ENCODE results near the gene VEPH1.

VEPH1 gene

GRCh38 chr3:157423337-157423736, 79.9 kb downstream of the VEPH1 start:
- DNase-seq: no peak

DNA sequence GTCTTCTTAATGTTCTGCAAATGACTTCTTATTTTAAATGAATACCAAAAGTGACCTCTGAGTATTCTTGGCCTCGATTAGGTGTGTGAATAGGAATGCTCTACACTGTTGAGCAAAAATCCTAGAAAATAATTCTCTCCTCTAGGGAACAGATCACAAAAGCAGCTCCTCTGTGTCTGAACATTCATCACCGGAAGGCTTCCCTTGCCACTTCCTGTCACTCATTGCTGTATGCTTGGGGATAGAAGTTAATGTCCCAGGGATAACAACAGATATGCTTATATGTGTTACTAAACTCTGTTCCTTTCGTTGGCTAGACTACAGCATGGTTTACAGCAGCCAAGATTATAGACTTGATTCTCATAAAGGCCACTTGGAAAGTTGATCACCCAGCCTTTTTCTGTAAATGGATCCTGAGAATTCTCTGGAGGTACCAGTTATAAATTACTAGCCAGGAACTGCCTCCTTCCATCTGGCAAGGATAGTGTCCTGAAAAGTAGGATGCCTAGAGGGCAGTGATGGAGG, 82.5 kb downstream of the VEPH1 start:
- DNase-seq: no peak

DNA sequence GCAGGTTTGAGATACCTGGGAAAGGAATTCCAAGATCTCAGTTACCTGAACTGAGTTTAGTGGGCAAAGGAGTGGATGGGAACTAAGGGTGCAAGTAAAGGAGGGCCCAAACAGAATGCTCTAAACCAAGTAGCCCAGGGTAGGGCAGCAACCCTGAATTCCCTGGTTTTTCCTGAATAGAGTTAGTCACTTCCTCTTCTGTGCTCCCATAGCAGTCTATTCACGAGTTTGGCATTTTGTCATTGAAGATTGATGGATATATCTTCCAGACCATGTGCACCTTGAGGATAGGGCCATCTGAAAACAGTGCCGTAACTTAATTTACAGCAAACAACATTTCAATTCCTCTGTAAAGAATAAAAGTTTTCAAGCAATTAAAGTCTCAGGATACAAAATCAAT, 85.1 kb downstream of the VEPH1 start:
- DNase-seq: no peak

DNA sequence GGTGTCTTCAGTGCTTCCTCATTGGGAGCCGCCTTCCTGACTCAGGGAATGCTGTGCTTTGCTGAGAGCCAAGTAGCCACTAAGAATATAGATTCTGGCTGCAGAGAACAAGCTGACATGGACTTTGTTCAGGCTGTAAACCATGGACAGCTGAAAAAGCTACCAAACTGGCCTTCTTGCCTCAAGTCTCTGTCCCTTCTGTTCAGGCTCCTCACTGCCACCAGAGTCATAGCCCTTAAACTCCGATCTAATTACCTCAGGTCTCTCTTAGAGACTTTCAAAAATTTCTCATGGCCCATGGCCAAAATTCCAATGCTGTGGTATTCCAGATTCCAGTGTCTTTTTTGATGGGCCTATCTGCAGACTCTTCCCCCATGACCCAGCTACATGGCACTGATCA, 86.0 kb downstream of the VEPH1 start:
- no peak for DNase-seq

DNA sequence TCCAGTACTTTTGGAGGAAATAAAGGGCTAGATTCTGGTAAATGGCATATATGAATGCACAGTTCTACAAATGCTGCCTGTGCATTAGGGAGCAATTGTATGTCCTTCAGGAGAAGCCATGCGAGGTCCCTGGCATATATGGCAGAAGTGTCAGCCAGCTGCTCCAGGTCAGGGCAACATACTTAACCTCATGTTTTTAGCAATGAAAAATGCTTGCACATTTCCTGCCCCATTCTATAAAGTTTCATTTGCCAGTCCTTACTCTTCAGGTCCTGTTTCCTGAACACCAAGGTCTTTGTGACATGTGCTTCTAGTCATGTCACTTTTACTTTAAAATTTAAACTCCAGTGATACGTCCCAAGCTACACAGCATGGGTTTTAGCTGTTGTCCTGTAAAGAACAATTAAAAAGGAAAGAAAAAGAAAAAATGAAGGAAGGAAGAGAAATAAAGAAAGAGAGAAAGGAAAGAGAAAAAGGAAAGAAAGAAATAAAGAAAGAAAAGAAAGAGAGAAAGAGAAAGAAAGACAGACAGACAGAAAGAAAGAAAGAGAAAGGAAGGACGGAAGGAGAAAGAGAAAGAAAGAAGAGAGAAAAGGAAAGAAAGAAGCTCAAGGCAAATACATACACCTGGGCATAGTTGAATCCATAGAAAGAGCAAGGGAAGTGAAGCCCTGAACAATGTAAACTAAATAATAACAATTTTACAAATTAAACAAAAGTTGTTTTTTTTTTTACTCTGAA, 86.7 kb downstream of the VEPH1 start:
- no peak for DNase-seq

DNA sequence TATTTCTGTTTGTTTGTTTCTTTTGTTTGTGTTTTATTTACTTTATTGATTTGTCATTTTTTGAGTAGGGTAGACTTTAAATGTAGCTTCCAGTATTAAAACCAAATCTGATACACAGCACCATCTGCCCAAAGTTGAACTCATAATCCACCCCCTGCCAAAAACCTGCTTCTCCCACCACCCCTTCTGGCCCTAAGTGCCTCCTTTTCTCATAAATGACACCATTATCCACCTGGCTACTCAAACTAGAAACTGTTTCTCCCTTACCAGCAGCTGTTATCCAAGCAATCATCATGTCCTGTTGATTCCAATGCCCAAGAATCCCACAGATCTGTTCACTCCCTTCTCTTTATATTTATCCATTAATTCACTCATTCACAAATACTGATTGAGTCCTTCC, 88.4 kb downstream of the VEPH1 start:
- DNase-seq: no peak

DNA sequence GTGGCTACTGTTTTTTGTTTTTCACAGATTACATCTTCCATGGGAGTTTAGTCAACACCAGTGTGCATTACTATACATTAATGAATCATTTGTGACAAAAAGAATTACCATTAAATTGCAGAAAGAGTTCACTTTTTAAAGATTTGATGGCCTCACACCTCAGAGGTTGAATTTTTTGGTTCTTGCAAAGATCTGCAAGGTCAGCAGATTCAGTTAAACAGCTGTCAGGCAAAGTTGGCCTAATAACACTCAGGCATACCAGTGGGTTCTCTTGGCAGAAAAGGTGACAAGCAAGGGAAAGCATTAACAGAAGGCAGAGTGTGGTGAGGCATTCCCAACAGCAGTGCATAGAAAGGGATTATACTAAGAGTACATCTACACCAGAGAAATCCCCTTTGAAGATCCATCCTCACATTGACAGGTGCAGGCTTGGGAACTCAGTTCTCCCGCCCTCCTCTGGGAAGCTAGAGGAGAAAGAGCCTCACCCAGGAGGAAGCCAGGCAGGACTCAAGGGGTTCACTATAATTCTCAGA, 90.8 kb downstream of the VEPH1 start:
- no peak for DNase-seq

- DNase-seq: no peak
Measured at GRCh38 chr3:157410945-157411344, 92.3 kb downstream of the VEPH1 start.

GRCh38 chr3:157409516-157409915, 93.7 kb downstream of the VEPH1 start:
- no peak for DNase-seq

GRCh38 chr3:157408499-157409149, 94.6 kb downstream of the VEPH1 start:
- no peak for DNase-seq

GRCh38 chr3:157407769-157408168, 95.4 kb downstream of the VEPH1 start:
- DNase-seq: no peak

DNA sequence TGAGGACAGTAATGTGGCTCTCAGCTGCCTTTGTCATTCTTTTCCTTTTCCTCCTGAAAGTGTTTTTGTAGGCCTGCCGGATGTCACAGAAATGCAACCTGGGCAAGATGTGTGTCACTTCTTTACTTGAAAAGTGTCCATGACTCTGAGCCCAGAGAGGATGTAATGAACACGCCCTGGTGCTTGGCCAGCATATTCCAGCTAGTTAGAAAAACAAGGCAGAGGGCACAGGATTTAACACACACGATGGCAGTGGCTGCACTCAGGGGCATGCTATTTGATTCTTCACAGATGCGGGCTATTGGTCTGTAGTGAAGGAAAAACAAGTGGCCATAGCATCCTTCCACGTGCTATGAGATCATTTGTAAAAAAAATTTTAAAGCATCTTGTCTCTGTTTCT, 96.8 kb downstream of the VEPH1 start:
- no peak for DNase-seq

GRCh38 chr3:157405457-157405856, 97.8 kb downstream of the VEPH1 start:
- no peak for DNase-seq

- no peak for DNase-seq
Measured at GRCh38 chr3:157404381-157404780, 98.8 kb downstream of the VEPH1 start.

DNA sequence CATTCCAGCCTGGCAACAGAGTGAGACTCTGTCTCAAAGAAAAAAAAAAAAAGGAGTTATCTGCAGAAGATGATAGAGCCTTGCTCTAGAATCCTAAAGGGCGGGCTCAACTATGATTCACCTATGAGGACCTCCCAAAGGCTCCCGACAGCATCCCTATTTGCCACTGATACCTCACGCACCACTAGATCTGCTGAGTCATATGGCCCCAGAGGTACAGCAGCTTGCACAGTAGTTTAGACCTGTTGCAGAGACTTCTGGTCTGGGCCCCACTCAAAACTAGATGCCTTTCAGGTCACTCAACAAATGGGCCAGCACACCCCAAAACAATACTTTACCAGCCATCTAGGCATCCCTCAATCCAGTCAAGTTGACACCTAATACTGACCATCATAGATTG, 104.6 kb downstream of the VEPH1 start:
- DNase-seq: no peak

GRCh38 chr3:157394411-157394810, 108.8 kb downstream of the VEPH1 start:
- no peak for DNase-seq

GRCh38 chr3:157393113-157393512, 110.1 kb downstream of the VEPH1 start:
- no peak for DNase-seq

- no peak for DNase-seq
Measured at GRCh38 chr3:157392104-157392503, 111.1 kb downstream of the VEPH1 start.

DNA sequence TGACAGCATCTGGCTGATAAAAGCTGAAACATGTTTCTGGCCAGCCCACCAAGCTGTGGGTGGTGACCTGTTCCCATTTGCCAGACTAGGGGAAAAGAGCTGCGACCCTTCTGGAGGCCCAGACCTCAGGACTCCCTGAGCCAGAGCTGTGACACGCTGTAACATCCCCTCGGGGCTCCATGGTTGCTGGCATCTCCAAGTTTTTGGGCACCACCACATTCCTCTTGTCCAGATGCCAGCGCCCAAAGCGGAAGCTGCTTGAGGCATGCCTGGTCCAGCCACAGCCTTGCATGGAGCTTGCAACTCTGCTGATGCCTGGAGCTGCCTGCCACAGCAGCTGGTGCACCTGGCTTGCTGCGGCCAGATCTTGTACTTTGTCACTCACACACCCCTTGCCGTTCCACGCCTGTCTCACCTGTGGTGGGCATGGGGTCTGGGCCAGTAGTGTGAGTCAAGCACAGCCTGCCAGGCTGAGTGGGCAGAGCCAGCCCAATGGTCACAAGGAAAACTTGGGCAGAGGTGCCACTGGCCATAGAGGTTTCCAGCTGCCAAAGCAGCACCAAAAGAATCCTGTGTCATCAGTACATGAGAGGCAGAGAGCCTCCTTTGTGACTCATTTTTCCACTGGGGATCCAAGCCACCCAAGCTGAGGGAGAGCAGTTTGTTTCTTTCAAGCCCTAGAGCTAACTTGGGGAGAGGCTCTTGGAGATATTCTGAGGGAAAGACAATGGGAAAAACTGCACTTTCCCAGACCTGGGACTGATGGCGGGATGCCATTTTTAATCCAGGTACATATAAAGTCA, 112.3 kb downstream of the VEPH1 start:
- no peak for DNase-seq

- no peak for DNase-seq
Measured at GRCh38 chr3:157388976-157389375, 114.2 kb downstream of the VEPH1 start.

- no peak for DNase-seq
Measured at GRCh38 chr3:157387708-157388435, 115.3 kb downstream of the VEPH1 start.

- DNase-seq: no peak
Measured at GRCh38 chr3:157384491-157384890, 118.7 kb downstream of the VEPH1 start.
